ENCODE data around the gene SLC9C1.

SLC9C1 gene

GRCh38 chr3:112327371-112327951 lies 33.4 kb upstream of the SLC9C1 start:
- CTCF ChIA-PET: interaction anchor here (1.0 to 1.8 kb wide), 5 partner anchors 37 to 216 kb away, joined by 3 to 5 read pairs (median 3); no protein-coding TSS in a partner anchor
- DNase-seq (ENCODE audit: extremely low spot score): peak; percentile 50
- TF ChIP-seq, protein P1, sequence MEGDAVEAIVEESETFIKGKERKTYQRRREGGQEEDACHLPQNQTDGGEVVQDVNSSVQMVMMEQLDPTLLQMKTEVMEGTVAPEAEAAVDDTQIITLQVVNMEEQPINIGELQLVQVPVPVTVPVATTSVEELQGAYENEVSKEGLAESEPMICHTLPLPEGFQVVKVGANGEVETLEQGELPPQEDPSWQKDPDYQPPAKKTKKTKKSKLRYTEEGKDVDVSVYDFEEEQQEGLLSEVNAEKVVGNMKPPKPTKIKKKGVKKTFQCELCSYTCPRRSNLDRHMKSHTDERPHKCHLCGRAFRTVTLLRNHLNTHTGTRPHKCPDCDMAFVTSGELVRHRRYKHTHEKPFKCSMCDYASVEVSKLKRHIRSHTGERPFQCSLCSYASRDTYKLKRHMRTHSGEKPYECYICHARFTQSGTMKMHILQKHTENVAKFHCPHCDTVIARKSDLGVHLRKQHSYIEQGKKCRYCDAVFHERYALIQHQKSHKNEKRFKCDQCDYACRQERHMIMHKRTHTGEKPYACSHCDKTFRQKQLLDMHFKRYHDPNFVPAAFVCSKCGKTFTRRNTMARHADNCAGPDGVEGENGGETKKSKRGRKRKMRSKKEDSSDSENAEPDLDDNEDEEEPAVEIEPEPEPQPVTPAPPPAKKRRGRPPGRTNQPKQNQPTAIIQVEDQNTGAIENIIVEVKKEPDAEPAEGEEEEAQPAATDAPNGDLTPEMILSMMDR (IDR thresholded peaks at IDR 0.05; ENCODE audit: control extremely low read depth, extremely low read depth, low read depth, missing control alignments): peak; percentile 66
- POLR2A ChIA-PET: no interaction called here

- CTCF ChIA-PET: interaction anchor here (1.0 to 3.0 kb wide), 13 partner anchors 10 to 211 kb away, joined by 3 to 16 read pairs (median 5); partner anchors contain the start of genes CD200 and SLC9C1
- TF ChIP-seq, protein P1 (IDR thresholded peaks at IDR 0.05; ENCODE audit: control extremely low read depth, extremely low read depth, low read depth, missing control alignments): no peak
- POLR2A ChIA-PET: no interaction called here
- DNase-seq (ENCODE audit: extremely low spot score): no peak
Measured at GRCh38 chr3:112321867-112322652, 28.0 kb upstream of the SLC9C1 start.

DNA sequence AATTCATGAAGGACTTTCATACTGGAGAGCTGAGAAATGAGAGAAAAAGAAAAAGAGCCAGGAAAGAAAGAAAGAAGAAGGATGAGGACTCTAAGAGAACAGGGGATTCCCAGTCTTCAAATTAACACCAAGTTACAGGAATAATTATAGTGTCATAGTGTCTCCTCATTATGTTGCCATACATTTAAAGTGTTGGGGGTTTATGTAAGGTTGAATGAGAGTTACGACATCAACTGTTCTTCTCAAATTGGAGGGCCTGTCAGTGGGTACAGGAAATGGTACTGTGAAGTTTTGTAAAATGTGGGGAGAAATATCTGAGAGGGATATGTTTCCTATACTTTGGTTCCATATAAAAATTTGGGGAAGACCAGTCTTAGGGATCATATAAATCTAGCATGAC lies 26.7 kb upstream of the SLC9C1 start:
- ChIA-PET POLR2A (no interaction called here), CTCF (interaction anchor here (0.6 to 3.1 kb wide), 7 partner anchors 13 to 214 kb away, joined by 3 to 16 read pairs (median 3); partner anchors contain the start of gene CD200)
- DNase-seq (ENCODE audit: extremely low spot score): no peak
- TF ChIP-seq, protein P1 (IDR thresholded peaks at IDR 0.05; ENCODE audit: control extremely low read depth, extremely low read depth, low read depth, missing control alignments): no peak

DNA sequence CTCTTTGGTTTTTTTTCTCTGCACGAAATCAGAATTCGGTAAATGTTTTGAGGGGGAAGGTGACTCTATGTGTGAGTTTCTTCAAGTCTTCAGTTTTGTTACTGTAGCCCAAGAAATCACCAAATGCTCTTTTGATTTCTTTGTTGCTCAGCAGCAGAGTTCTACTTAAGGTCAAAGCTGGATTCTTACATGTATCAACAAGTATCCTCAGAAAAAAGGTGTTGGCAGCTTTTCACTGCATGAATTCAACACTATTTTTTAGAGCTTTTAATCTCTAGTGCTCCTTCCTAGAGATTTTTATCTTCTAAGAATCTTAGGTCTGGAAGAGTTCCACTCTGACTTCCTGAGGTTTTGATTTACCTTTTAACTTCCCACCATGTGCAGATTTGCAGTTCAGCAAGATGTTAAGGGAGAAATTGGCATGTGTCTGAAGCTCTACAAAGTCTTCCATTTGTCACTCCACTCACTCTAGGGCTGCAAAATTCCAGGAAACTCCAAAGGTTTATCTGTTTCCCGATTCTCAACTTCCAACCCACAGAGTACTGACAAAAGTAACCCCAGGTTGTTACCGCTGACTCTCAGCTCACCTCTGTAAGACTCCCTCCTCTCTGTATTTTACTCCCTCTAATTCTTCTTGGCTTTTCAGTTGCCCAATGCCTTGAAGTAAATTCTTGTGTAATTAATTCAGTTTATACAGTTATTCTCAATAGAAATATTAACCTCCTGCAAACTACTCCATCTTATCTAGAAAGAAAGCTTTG lies 25.7 kb upstream of the SLC9C1 start:
- POLR2A ChIA-PET: no interaction called here
- CTCF ChIA-PET: interaction anchor here (1.3 to 3.1 kb wide), 6 partner anchors 15 to 213 kb away, joined by 3 to 15 read pairs (median 7); partner anchors contain the start of gene SLC9C1
- no peak for DNase-seq (ENCODE audit: extremely low spot score)

DNA sequence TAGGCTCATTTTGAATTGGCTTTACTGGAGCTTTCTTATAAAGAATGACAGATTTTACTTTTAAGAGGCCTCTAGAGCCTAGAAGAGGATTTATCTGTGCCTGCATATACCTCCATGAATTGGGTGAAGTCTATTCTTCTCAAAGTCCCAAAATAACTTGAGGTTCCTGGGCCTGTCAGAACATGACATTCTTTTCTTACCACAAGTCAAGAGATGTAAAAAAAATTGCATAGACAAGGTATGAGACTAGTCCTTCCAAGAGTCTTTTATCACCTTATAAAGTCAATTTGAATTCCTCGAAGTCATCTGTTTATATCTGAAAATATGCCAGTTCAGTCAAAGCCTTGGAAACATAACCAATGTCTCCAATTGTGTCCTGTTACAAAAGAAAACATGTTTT lies 21.8 kb upstream of the SLC9C1 start:
- TF ChIP-seq, protein P1 (IDR thresholded peaks at IDR 0.05; ENCODE audit: control extremely low read depth, extremely low read depth, low read depth, missing control alignments): no peak
- ChIA-PET CTCF (interaction anchor here (1.0 to 1.4 kb wide), 5 partner anchors 9 to 204 kb away, joined by 3 to 5 read pairs (median 3); partner anchors contain the start of genes CD200 and SLC9C1), POLR2A (no interaction called here)
- DNase-seq (ENCODE audit: extremely low spot score): no peak

More for the DNA sequence above, 25.7 kb upstream of the SLC9C1 start:
- TF ChIP-seq, protein P1 (IDR thresholded peaks at IDR 0.05; ENCODE audit: control extremely low read depth, extremely low read depth, low read depth, missing control alignments): no peak

GRCh38 chr3:112314649-112315048 lies 20.6 kb upstream of the SLC9C1 start:
- ChIA-PET CTCF (interaction anchor here (1.4 to 2.1 kb wide), 3 partner anchors 10 to 203 kb away, joined by 3 to 22 read pairs (median 4); no protein-coding TSS in a partner anchor), POLR2A (no interaction called here)
- no peak for DNase-seq (ENCODE audit: extremely low spot score)
- TF ChIP-seq, protein P1 (IDR thresholded peaks at IDR 0.05; ENCODE audit: control extremely low read depth, extremely low read depth, low read depth, missing control alignments): no peak
